HG03060 (cell line): ENCODE data around the gene KRTAP10-3.
"Not testable (repeated sequence)": the region's sequence is repeated elsewhere in the genome, so short reads cannot be mapped to it uniquely, and the experiment has no call there.

Experiments
- ATAC-seq: cut with Tn5 transposase; IDR thresholded peaks from one replicate; pipeline ENCODE4 v1.9.1; 2021; ENCODE audit warnings: low read depth, moderate number of reproducible peaks; ENCODE audit not compliant: unreplicated experiment

KRTAP10-3 gene, protein sequence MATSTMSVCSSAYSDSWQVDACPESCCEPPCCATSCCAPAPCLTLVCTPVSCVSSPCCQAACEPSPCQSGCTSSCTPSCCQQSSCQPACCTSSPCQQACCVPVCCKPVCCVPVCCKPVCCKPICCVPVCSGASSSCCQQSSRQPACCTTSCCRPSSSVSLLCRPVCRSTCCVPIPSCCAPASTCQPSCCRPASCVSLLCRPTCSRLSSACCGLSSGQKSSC

GRCh38 chr21:44558695-44559094 lies at the start of gene KRTAP10-3:
Gene KRTAP10-3, minus strand, starts transcription at chr21:44558795. Its CDS starts 80 bp downstream, at chr21:44558715.
- no peak for ATAC-seq

DNA sequence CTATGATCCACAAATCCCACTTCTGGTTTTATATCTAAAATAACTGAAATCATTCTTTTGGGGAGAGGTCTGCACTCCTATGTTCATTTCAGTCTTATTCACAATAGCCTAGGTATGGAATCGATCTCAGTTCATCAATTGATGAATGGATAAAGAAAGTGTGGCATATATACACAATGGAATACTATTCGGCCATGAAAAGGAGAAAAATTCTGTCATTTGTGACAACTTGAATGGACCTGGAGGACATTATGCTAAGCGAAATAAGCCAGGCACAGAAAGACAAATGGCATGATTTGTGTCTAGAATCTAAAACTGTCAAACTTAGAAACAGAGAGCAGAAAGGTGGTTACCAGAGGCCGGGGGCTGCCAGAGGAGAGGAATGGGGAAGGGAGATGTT lies 47.9 kb upstream of the KRTAP10-3 start:
- ATAC-seq, result no peak

GRCh38 chr21:44603911-44604310 lies 45.3 kb upstream of the KRTAP10-3 start:
- no peak for ATAC-seq

- no peak for ATAC-seq
Observed at GRCh38 chr21:44603109-44603875, 44.7 kb upstream of the KRTAP10-3 start.

GRCh38 chr21:44602463-44602850 lies 43.9 kb upstream of the KRTAP10-3 start:
- no peak for ATAC-seq

GRCh38 chr21:44601596-44602462 lies 43.2 kb upstream of the KRTAP10-3 start:
- no peak for ATAC-seq

DNA sequence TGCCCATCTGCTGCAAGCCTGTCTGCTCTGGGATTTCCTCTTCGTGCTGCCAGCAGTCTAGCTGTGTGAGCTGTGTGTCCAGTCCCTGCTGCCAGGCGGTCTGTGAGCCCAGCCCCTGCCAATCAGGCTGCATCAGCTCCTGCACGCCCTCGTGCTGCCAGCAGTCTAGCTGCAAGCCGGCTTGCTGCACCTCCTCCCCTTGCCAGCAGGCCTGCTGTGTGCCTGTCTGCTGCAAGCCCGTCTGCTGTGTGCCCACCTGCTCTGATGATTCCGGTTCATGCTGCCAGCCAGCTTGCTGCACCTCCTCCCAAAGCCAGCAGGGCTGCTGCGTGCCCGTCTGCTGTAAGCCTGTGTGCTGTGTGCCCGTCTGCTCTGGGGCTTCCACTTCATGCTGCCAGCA lies 42.5 kb upstream of the KRTAP10-3 start:
- ATAC-seq, result not testable (repeated sequence)

DNA sequence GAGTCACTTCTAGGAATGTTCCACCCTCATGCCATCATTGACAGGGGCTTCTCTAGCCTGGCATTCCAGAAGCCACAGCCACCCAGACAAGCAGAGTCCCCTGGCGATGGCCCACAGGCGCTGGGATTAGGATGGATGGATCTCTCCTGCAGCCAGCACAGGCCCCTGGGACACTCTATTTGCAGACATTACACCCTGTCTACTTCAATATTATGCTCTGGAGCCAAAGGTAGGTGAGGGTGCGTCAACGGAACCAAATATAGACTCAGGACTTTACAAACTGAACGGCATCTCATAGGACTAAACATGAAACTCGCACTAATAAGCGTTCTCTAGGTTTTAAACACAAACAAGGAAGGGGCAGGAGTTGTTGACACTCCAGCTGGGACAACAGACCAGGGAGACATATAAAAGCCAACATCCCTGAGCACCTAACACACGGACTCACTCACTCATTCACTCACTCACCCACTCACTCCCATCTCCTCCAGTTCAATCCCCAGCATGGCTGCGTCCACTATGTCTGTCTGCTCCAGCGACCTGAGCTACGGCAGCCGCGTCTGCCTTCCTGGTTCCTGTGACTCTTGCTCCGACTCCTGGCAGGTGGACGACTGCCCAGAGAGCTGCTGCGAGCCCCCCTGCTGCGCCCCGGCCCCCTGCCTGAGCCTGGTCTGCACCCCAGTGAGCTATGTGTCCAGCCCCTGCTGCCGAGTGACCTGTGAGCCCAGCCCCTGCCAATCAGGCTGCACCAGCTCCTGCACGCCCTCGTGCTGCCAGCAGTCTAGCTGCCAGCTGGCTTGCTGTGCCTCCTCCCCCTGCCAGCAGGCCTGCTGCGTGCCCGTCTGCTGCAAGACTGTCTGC lies 41.8 kb upstream of the KRTAP10-3 start, which contains the start of gene KRTAP10-7:
KRTAP10-7 (plus strand) TSS at position 480 of the 861 bp plus-strand sequence; CDS start at position 505, 25 bp downstream.
- not testable (repeated sequence) for ATAC-seq

DNA sequence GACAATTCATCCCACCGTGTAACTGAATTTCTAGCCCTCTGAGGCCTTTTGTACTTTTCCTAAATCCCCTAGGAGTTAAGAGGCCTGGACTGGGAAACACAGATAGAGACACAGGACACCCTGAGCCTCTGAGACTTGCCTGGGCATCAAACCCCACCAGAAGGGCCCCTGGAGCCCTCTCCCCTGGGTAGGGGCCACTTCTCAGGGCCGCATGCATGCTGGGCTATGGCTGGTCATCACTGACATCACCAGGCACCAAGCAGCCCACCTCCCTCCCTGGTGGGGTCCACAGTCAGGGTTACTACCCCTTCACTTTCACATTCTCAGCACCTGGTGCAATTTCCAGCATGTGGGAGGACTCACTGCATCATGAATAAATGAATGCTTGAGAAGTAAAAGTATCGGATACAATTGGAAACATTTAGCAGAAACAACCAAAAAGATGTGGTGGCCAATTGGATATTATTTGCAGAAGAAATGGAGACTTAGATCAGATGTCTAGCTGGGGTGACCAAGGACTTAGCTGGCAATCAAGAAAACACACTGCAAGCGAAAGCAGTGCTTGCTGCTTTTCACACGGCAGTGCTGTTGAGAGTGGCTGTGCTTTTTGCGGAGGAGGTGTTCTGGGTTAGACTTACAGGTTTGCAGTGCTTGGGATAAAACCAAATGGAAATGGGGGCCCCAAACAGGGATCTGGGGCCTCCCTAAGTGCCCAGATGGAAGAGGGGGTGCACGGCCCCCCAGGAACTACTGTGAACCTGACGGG lies 40.9 kb upstream of the KRTAP10-3 start:
- ATAC-seq, result no peak

DNA sequence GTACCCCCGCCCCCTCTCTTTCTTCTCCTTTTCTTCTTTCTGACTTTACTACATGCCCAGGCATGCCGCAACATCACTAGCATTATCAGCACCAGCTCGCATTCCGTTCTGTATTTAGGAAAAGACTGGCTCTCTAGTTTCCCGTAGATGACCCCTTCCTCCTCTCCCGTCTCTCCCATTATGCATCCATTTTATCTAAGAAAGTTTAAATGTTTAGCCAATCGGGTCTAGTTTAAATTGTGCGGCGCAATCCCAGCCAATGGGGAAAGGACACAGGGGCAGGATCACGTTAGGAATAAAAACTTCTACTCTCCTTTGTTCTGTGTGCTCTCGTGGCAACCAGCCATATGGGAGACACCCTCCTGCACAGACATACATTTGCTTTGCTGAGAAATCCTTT lies 39.5 kb upstream of the KRTAP10-3 start:
- ATAC-seq, result no peak

- no peak for ATAC-seq
Observed at GRCh38 chr21:44596068-44596725, 37.6 kb upstream of the KRTAP10-3 start.

GRCh38 chr21:44595524-44595923 lies 36.9 kb upstream of the KRTAP10-3 start:
- ATAC-seq, result no peak

DNA sequence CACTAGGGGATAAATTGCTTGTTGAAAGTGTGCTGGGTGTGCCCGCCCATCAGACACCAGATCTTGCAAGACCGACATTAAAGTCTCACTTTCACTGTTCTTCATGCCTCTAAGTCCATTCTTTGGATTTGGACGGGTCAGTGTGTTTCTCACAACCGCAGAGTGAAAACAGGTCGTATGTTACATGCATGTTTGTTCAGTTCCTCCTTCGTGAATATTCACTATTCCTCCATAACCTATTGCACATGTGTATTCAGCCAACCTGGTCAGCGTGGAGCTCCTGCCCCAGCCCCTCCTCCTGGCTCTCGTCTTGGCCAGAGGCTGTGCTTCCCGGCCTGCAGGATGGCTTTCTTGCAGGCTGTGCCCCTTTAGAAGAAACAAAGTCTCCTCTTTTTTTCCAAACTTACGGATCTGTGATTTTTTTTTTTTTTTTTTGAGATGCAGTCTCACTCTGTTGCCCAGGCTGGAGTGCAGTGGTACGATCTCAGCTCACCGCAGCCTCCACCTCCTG lies 35.9 kb upstream of the KRTAP10-3 start:
- no peak for ATAC-seq

DNA sequence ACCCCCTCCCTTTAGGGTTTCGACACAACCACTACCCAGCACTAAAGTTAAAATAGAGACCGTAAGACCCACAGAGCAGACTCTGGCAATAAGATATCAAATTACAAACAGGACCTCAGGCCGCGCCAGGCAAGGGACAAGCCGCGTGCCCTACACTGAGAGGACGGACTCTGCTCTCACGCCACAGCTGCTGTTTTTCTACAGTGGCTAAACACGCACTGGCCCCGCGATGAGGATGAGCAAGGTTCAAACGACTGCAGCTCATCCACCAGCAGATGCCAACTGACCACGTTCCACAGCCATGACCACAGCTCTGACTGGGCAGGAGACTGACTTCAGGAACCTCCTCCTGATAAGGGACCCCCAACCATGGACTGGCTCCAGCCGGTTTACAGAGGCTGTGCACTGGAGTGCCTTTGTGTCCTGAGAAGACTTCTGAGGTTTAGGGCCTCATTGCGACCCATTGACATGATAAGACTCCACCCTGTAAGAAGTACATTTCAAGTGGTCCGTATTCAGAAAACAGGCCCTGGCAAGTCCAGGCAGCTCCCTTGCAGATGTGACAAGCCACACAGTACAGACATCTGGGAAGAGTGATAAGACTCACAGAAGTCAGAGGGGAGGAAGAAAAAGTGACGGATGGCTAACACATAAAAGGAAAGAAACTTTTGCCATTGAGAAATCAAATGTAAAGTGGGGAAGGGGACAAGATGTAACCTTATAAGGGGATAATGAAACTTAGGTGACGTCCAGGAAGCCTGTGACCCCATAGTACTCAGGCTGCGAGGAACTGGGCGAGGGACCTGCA lies 35.2 kb upstream of the KRTAP10-3 start:
- ATAC-seq, result no peak

DNA sequence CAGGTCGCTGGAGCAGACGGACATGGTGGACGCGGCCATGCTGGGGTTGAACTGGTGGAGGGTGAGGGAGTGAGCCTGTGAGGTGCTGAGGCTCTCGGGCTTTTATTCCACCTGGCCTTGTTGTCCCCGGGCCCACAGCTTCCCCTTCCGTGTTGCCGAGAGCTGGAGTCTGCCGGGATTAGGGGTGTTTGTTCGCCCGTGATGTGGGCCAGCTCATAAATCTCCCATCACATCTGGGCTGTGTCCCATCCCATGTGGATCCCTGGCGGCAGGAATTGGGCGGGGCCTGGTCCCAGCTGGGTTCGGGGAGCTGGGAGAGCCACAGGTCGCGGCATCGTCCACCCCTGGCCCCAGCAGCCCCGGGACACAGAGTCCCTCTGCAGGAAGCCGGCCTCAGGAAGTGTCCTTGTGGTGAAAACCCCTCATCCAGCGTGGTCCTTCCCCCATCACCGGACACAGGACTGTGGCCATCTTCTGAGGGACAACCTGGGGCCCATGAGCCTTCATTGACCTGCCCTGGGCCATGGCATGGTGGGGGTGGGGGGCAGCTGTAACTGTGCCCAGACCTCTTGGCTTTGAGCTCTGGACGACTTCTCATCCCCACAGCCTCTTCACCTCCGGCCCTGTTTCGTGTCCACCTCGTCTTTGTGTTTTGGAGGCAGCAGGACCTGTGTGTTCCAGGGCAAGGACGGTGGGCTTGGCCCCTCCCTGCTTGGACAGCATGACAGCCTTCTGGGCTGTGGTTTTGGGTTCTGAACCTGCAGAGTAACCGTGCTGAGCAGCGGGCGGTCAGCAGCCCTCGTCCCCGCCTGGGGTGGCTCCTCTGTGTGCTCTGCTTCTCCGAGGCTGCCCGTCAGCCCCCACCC lies 34.1 kb upstream of the KRTAP10-3 start, which contains the start of gene KRTAP10-6:
KRTAP10-6 (minus strand) TSS at position 60 of the 866 bp plus-strand sequence; CDS start at position 39, 21 bp downstream.
- no peak for ATAC-seq

DNA sequence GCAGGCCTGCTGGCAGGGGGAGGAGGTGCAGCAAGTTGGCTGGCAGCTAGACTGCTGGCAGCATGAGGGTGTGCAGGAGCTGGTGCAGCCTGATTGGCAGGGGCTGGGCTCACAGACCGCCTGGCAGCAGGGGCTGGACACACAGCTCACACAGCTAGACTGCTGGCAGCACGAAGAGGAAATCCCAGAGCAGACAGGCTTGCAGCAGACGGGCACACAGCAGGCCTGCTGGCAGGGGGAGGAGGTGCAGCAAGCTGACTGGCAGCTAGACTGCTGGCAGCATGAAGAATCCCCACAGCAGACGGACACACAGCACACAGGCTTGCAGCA lies 33.2 kb upstream of the KRTAP10-3 start:
- not testable (repeated sequence) for ATAC-seq
